H9 (cell line): ENCODE measurements around the gene CTF1. TPM values are rescaled to one million over a fixed set of nuclear protein-coding genes. Genes with fewer than 3 reads are reported as not detected.
A peak's percentile ranks its signal among the peaks of the same experiment; 100 is the strongest.

ENCODE experiments used
- DNase-seq: peaks from one replicate; pipeline ENCODE4 v3.0.0-alpha.2; 2017
- H2AFZ ChIP-seq: one replicate; pipeline ENCODE4 v1.6.1; 2013; ENCODE audit warnings: mild to moderate bottlenecking, low read length, control low read depth, moderate library complexity
- H2AK5ac ChIP-seq: 2 replicates; pipeline ENCODE4 v1.6.1; 2013; ENCODE audit warnings: low read length, control low read depth, mixed read lengths; ENCODE audit not compliant: insufficient read length
- H2BK120ac ChIP-seq: one replicate; pipeline ENCODE4 v1.6.1; 2013; ENCODE audit warnings: low read depth, mild to moderate bottlenecking, low read length, control low read depth, inconsistent platforms; ENCODE audit not compliant: poor library complexity, severe bottlenecking
- H2BK12ac ChIP-seq: 2 replicates; pipeline ENCODE4 v1.6.1; 2013; ENCODE audit warnings: low read length, control low read depth, mixed read lengths, low read depth; ENCODE audit not compliant: insufficient read length
- H2BK15ac ChIP-seq: 2 replicates; pipeline ENCODE4 v1.6.1; 2013; ENCODE audit warnings: low read depth, low read length, control low read depth
- H2BK20ac ChIP-seq: one replicate; pipeline ENCODE4 v1.6.1; 2013; ENCODE audit warnings: low read depth, mild to moderate bottlenecking, low read length, control low read depth, inconsistent platforms; ENCODE audit not compliant: poor library complexity, severe bottlenecking
- H2BK5ac ChIP-seq: 2 replicates; pipeline ENCODE4 v1.6.1; 2013; ENCODE audit warnings: low read length, control low read depth, mixed read lengths; ENCODE audit not compliant: insufficient read length
- H3K14ac ChIP-seq: 2 replicates; pipeline ENCODE4 v1.6.1; 2013; ENCODE audit warnings: low read length, control low read depth; ENCODE audit not compliant: insufficient read depth
- H3K18ac ChIP-seq: 2 replicates; pipeline ENCODE4 v1.6.1; 2013; ENCODE audit warnings: low read depth, mild to moderate bottlenecking, mixed read lengths, low read length, control low read depth; ENCODE audit not compliant: insufficient read length
- H3K23ac ChIP-seq: 2 replicates; pipeline ENCODE4 v1.6.1; 2013; ENCODE audit warnings: low read length, control low read depth, mixed read lengths, low read depth; ENCODE audit not compliant: insufficient read length
- H3K23me2 ChIP-seq: 2 replicates; pipeline ENCODE4 v1.6.1; 2013; ENCODE audit warnings: low read depth, mild to moderate bottlenecking, mixed read lengths, low read length, control low read depth; ENCODE audit not compliant: insufficient read length, poor library complexity, severe bottlenecking
- H3K27ac ChIP-seq: 2 replicates; pipeline ENCODE4 v1.5.1; 2013; ENCODE audit warnings: low read length, control low read depth, mixed read lengths, low read depth; ENCODE audit not compliant: insufficient read length
- H3K27me3 ChIP-seq: 2 replicates; pipeline ENCODE4 v1.6.1; 2013; ENCODE audit warnings: low read length, control low read depth, inconsistent platforms; ENCODE audit not compliant: insufficient read depth
- H3K4ac ChIP-seq: 2 replicates; pipeline ENCODE4 v1.6.1; 2013; ENCODE audit warnings: low read depth, mild to moderate bottlenecking, control low read depth, inconsistent platforms, low read length, moderate library complexity
- H3K4me1 ChIP-seq: 2 replicates; pipeline ENCODE4 v1.6.1; 2013; ENCODE audit warnings: low read length, control low read depth, inconsistent platforms; ENCODE audit not compliant: insufficient read depth
- H3K4me2 ChIP-seq: 2 replicates; pipeline ENCODE4 v1.6.1; 2013; ENCODE audit warnings: low read length, control low read depth, mixed read lengths; ENCODE audit not compliant: insufficient read length, insufficient read depth
- H3K56ac ChIP-seq: 2 replicates; pipeline ENCODE4 v1.6.1; 2013; ENCODE audit warnings: low read depth, mild to moderate bottlenecking, mixed read lengths, low read length, control low read depth; ENCODE audit not compliant: insufficient read length
- H3K79me1 ChIP-seq: 2 replicates; pipeline ENCODE4 v1.6.1; 2013; ENCODE audit warnings: low read depth, mild to moderate bottlenecking, moderate library complexity, low read length, control low read depth, inconsistent platforms; ENCODE audit not compliant: insufficient read depth, poor library complexity, severe bottlenecking
- H3K79me2 ChIP-seq: 2 replicates; pipeline ENCODE4 v1.6.1; 2013; ENCODE audit warnings: low read length, control low read depth, inconsistent platforms; ENCODE audit not compliant: insufficient read depth
- H3K9ac ChIP-seq: 2 replicates; pipeline ENCODE4 v1.6.1; 2013; ENCODE audit warnings: low read length, control low read depth, mixed read lengths; ENCODE audit not compliant: insufficient read length; ENCODE audit errors: extremely low read depth
- H3K9me3 ChIP-seq: one replicate; pipeline ENCODE4 v1.6.1; 2013; ENCODE audit warnings: low read depth, low read length, inconsistent platforms; ENCODE audit not compliant: control insufficient read depth
- H3T11ph ChIP-seq: one replicate; pipeline ENCODE4 v1.6.1; 2013; ENCODE audit warnings: mild to moderate bottlenecking, low read length, control low read depth, inconsistent platforms
- H4K20me1 ChIP-seq: one replicate; pipeline ENCODE4 v1.6.1; 2013; ENCODE audit not compliant: control insufficient read depth, insufficient read length, insufficient read depth
- H4K5ac ChIP-seq: 2 replicates; pipeline ENCODE4 v1.6.1; 2013; ENCODE audit warnings: low read depth, mild to moderate bottlenecking, mixed read lengths, low read length, control low read depth; ENCODE audit not compliant: insufficient read length
- H4K8ac ChIP-seq: replicated peaks from 2 replicates; pipeline ENCODE4 v1.6.1; 2013; ENCODE audit warnings: low read length, control low read depth, mixed read lengths, low read depth; ENCODE audit not compliant: insufficient read length
- H4K91ac ChIP-seq: 2 replicates; pipeline ENCODE4 v1.6.1; 2013; ENCODE audit warnings: low read depth, mild to moderate bottlenecking, moderate library complexity, mixed read lengths, low read length, control low read depth; ENCODE audit not compliant: insufficient read length
- H3K27ac Mint-ChIP-seq, 3 experiments: 2 replicates in 2 of 3; 3 replicates in 1 of 3; pipeline ENCODE4 v1.8.0; 2020 to 2021; ENCODE audit warnings: mixed read lengths in 3 of 3, mild to moderate bottlenecking in 1 of 3, moderate library complexity in 1 of 3
- H3K27me3 Mint-ChIP-seq: 2 replicates; pipeline ENCODE4 v1.8.0; 2021; ENCODE audit warnings: low read depth, mild to moderate bottlenecking, moderate library complexity, mixed read lengths
- H3K36me3 Mint-ChIP-seq, 3 experiments: 2 replicates in 2 of 3; 3 replicates in 1 of 3; pipeline ENCODE4 v1.8.0; 2020 to 2021; ENCODE audit warnings: low read depth in 3 of 3, mixed read lengths in 3 of 3; ENCODE audit not compliant: insufficient read depth in 1 of 3
- H3K4me1 Mint-ChIP-seq, 2 experiments: 2 replicates each; pipeline ENCODE4 v1.8.0; 2020; ENCODE audit warnings: mixed read lengths in 2 of 2
- H3K4me3 Mint-ChIP-seq, 2 experiments: 2 replicates in 1 of 2; 3 replicates in 1 of 2; pipeline ENCODE4 v1.8.0; 2020 to 2021; ENCODE audit warnings: mild to moderate bottlenecking in 2 of 2, mixed read lengths in 2 of 2, moderate library complexity in 1 of 2
- H3K9me3 Mint-ChIP-seq, 2 experiments: 2 replicates in 1 of 2; 3 replicates in 1 of 2; pipeline ENCODE4 v1.8.0; 2020; ENCODE audit warnings: mild to moderate bottlenecking in 2 of 2, mixed read lengths in 2 of 2, moderate library complexity in 1 of 2
- WGBS: extraction: QIAGEN DNeasy Blood & Tissue Kit; methylation state at CpG from one replicate; pipeline ENCODE4 v1.1.7; 2013; ENCODE audit warnings: missing lambda C conversion rate, low lambda C conversion rate, mixed read lengths; ENCODE audit not compliant: insufficient read length; ENCODE audit errors: extremely low coverage; 5-methylcytosine and 5-hydroxymethylcytosine counted together
- total RNA-seq: library from RNA; stranded (reverse); gene quantifications from 2 replicates; pipeline ENCODE4 v1.2.1, GENCODE V29; 2021
- TF ChIP-seq, protein P1 (sequence below): fragments of 200-600 bp; sonication (generic); conservative IDR thresholded peaks from 3 replicates; pipeline ENCODE4 v1.8.0; 2021; ENCODE audit warnings: antibody characterized with exemption, mild to moderate bottlenecking

Gene CTF1
- total RNA-seq, 1 experiment from 2014 or later = 0.72 TPM

DNA sequence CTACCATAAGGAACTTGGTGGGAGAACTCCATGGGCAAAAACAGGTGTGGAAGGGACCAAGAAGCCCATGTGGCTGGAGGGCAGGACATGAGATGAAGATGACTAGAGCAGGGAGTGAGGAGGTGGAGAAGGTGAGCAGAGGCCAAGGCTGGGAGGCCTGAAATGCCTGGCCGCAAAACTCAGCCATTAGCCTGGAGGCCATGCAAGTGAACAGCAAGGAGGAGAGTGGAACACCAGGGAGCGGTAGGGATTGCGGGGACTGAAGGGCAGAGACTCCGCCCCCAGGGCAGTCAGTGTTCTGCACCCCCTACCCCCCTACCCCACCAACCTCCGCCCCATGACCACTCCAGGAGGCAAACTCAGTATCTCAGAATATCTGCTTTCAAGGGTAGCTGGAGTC lies 19.5 kb upstream of the CTF1 start:
- TF ChIP-seq, protein P1, sequence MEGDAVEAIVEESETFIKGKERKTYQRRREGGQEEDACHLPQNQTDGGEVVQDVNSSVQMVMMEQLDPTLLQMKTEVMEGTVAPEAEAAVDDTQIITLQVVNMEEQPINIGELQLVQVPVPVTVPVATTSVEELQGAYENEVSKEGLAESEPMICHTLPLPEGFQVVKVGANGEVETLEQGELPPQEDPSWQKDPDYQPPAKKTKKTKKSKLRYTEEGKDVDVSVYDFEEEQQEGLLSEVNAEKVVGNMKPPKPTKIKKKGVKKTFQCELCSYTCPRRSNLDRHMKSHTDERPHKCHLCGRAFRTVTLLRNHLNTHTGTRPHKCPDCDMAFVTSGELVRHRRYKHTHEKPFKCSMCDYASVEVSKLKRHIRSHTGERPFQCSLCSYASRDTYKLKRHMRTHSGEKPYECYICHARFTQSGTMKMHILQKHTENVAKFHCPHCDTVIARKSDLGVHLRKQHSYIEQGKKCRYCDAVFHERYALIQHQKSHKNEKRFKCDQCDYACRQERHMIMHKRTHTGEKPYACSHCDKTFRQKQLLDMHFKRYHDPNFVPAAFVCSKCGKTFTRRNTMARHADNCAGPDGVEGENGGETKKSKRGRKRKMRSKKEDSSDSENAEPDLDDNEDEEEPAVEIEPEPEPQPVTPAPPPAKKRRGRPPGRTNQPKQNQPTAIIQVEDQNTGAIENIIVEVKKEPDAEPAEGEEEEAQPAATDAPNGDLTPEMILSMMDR = peak; percentile 33; the same call in 1 of the 3 replicates
- H2BK12ac ChIP-seq = no peak overlapping the region
- H3K23ac ChIP-seq = no peak overlapping the region
- peak overlapping the region; percentile 91 for H3K4me2 ChIP-seq
- peaks cover 27% of the 10 kb centered on the region for H3K27me3 Mint-ChIP-seq
- H3K4me1 ChIP-seq = no peaks in the 10 kb centered on the region
- H3K56ac ChIP-seq = no peak overlapping the region
- H2BK120ac ChIP-seq = no peak overlapping the region
- no peak overlapping the region for H3T11ph ChIP-seq
- H4K8ac ChIP-seq = no peak overlapping the region
- no peak overlapping the region for H2AK5ac ChIP-seq
- H2BK5ac ChIP-seq = no peak overlapping the region
- no peak overlapping the region for H3K14ac ChIP-seq
- whole genome bisulfite sequencing = no CpG with 5 or more reads among the region's 5 CpGs
- no peak overlapping the region for H3K9ac ChIP-seq
- H2AFZ ChIP-seq = no peak overlapping the region
- no peak overlapping the region for H2BK15ac ChIP-seq
- H3K4me3 Mint-ChIP-seq = peak overlapping the region; percentile 88 to 98
- no peaks in the 10 kb centered on the region for H3K79me1 ChIP-seq
- peaks cover 2 to 20% (median 15%) of the 10 kb centered on the region in 3 experiments for H3K36me3 Mint-ChIP-seq
- DNase-seq = no peak
- no peak overlapping the region for H3K4ac ChIP-seq
- H4K5ac ChIP-seq = no peak overlapping the region
- no peaks in the 10 kb centered on the region; a peak in 1 of 5 replicates for H3K9me3 Mint-ChIP-seq
- peaks cover 15% of the 10 kb centered on the region for H3K23me2 ChIP-seq
- H3K4me1 Mint-ChIP-seq = peaks cover 13 to 18% of the 10 kb centered on the region in 2 experiments
- no peak overlapping the region for H4K91ac ChIP-seq
- peaks cover 4% of the 10 kb centered on the region; the same call in 1 of the 2 replicates for H3K27me3 ChIP-seq
- no peak overlapping the region for H2BK20ac ChIP-seq
- H3K79me2 ChIP-seq = no peaks in the 10 kb centered on the region
- H3K18ac ChIP-seq = no peak overlapping the region
- no peaks in the 10 kb centered on the region for H4K20me1 ChIP-seq
- H3K27ac Mint-ChIP-seq = peak overlapping the region; percentile 49 to 99 (median 94); a peak in 5 of 7 replicates
- H3K9me3 ChIP-seq = no peaks in the 10 kb centered on the region
- no peak overlapping the region for H3K27ac ChIP-seq
